ENCODE measurements around the gene SENP8.

DNA sequence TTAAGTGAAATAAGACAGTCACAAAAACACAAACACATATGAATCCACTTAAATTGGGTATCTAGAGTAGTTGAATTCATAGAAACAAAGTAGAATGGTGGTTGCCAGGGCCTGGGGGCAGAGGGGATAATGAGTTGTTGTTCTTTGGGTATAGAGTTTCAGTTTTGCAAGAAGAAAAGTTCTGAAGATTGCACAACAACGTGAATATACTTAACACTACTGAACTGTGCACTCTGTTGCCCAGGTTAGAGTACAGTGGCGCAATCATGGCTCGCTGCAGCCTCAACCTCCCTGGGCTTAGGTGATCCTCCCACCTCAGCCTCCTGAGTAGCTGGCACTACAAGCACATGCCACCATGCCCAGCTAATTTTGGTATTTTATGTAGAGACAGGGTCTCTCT is 64.5 kb downstream of the SENP8 start:
- TF ChIP-seq SRF (IDR thresholded peaks at IDR 0.05; ENCODE audit: low read depth, low read length) (no peak), TEAD4 (IDR thresholded peaks at IDR 0.05; ENCODE audit: low read depth, low read length) (no peak), POLR2AphosphoS5 (IDR thresholded peaks at IDR 0.05; ENCODE audit: low read depth, low read length) (no peak), CREB1 (IDR thresholded peaks at IDR 0.05) (no peak), POLR2A (IDR thresholded peaks at IDR 0.05; ENCODE audit: control extremely low read depth in 1 of 2, low read depth in 2 of 2, low read length in 2 of 2) (no peak)
